Stimulated activated naive B cell treated with anti-CD40 and anti-IgM and Interleukin-4, amounts not matched to agents 10 μg/mL and 1 μg/mL and 100 μg/mL, for 72 hours (primary cell): Measurements from ENCODE around the gene PPARD.
"Not testable (repeated sequence)": the region's sequence is repeated elsewhere in the genome, so short reads cannot be mapped to it uniquely, and the experiment has no call there.

ENCODE experiments used
- ATAC-seq, 2 donors: fragments of 150-1000 bp; cut with Tn5 transposase; replicated peaks; 2 replicates each; pipeline ENCODE4 v1.10.0; 2021; ENCODE audit warnings: moderate library complexity in 1 of 2
- DNase-seq: peaks from one replicate; pipeline ENCODE4 v3.0.0; 2021
- H3K27ac Mint-ChIP-seq: one replicate; pipeline ENCODE4 v1.8.0; 2022; ENCODE audit warnings: mild to moderate bottlenecking, mixed read lengths
- H3K27me3 Mint-ChIP-seq, 2 donors: one replicate each; pipeline ENCODE4 v1.8.0; 2022; ENCODE audit warnings: mixed read lengths in 2 of 2
- H3K36me3 Mint-ChIP-seq, 2 donors: one replicate each; pipeline ENCODE4 v1.8.0; 2022; ENCODE audit warnings: mixed read lengths in 2 of 2, mild to moderate bottlenecking in 1 of 2
- H3K4me1 Mint-ChIP-seq, 2 donors: one replicate each; pipeline ENCODE4 v1.8.0; 2022; ENCODE audit warnings: mixed read lengths in 2 of 2, mild to moderate bottlenecking in 1 of 2
- H3K4me3 Mint-ChIP-seq, 2 donors: one replicate each; pipeline ENCODE4 v1.8.0; 2022; ENCODE audit warnings: mild to moderate bottlenecking in 2 of 2, mixed read lengths in 2 of 2, moderate library complexity in 1 of 2
- H3K9me3 Mint-ChIP-seq, 2 donors: one replicate each; pipeline ENCODE4 v1.8.0; 2022; ENCODE audit warnings: mixed read lengths in 2 of 2, mild to moderate bottlenecking in 1 of 2

The PPARD gene

DNA sequence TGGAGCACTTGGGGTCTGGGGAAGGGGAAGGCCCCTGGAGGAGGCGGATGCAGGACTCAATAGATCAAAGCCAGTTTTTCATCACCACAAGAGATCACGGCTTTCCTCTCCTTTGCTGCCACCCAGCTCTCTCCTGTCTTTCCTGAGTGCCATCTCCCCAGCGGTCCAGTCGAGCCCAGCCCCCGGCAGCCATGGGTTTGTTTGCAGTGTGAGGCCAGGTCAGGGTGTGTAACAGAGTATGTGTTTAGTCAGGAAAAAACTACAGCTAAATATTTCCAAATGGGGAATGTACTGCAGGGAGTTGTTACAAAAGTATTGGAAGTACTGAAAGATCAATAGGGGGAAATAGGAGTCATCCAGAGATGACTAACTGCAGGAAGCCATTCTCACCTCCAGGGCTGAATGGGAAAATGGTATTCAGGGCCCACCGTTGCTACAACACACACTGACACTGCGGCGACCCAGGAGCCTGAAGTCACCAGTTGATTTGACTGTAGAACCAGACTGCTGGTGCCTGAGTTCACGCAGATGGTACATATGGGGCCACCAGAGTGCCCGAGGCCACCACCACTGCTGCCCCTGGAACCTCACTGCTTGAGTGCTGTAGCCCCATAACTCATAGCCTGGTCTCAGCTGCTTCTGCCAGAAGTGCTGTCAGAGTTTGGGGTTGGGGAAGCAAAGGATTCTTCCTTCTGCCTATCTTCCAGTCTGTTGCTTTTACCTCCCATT is 86.2 kb downstream of the PPARD start:
- H3K4me1 Mint-ChIP-seq, result peaks cover 12% of the 10 kb centered on the region in 2 donors
- H3K9me3 Mint-ChIP-seq, result peaks cover 10 to 13% of the 10 kb centered on the region in 2 donors
- H3K36me3 Mint-ChIP-seq, result peaks cover 49 to 54% of the 10 kb centered on the region in 2 donors
- ATAC-seq (no peak), DNase-seq (no peak)
- no peak overlapping the region for H3K27ac Mint-ChIP-seq
- no peak overlapping the region for H3K4me3 Mint-ChIP-seq
- H3K27me3 Mint-ChIP-seq, result no peaks in the 10 kb centered on the region

GRCh38 chr6:35429463-35429862 is 87.1 kb downstream of the PPARD start:
- ATAC-seq (no peak), DNase-seq (no peak)
- H3K9me3 Mint-ChIP-seq, result peaks cover 10 to 13% of the 10 kb centered on the region in 2 donors
- H3K4me3 Mint-ChIP-seq, result no peak overlapping the region
- H3K36me3 Mint-ChIP-seq, result peaks cover 42 to 46% of the 10 kb centered on the region in 2 donors
- H3K4me1 Mint-ChIP-seq, result peaks cover 12% of the 10 kb centered on the region in 2 donors
- no peak overlapping the region for H3K27ac Mint-ChIP-seq
- no peaks in the 10 kb centered on the region for H3K27me3 Mint-ChIP-seq

GRCh38 chr6:35432291-35432690 is 89.9 kb downstream of the PPARD start:
- Mint-ChIP-seq H3K27me3 (no peaks in the 10 kb centered on the region), H3K9me3 (peaks cover 10 to 13% of the 10 kb centered on the region in 2 donors), H3K27ac (no peak overlapping the region), H3K4me3 (no peak overlapping the region), H3K4me1 (no peaks in the 10 kb centered on the region), H3K36me3 (peaks cover 21% of the 10 kb centered on the region in 2 donors)
- DNase-seq (no peak), ATAC-seq (no peak)

GRCh38 chr6:35432702-35433101 is 90.3 kb downstream of the PPARD start:
- Mint-ChIP-seq H3K36me3 (peaks cover 18 to 19% of the 10 kb centered on the region in 2 donors), H3K9me3 (peaks cover 10 to 13% of the 10 kb centered on the region in 2 donors)
- DNase-seq, H3K27ac Mint-ChIP-seq, ATAC-seq, H3K27me3 Mint-ChIP-seq, H3K4me3 Mint-ChIP-seq, H3K4me1 Mint-ChIP-seq: not testable (repeated sequence)

GRCh38 chr6:35435074-35435837 is 92.9 kb downstream of the PPARD start:
- no peak for ATAC-seq
- no peaks in the 10 kb centered on the region for H3K4me1 Mint-ChIP-seq
- no peak overlapping the region for H3K27ac Mint-ChIP-seq
- no peaks in the 10 kb centered on the region for H3K27me3 Mint-ChIP-seq
- peaks cover 1% of the 10 kb centered on the region in 2 donors for H3K9me3 Mint-ChIP-seq
- no peak overlapping the region for H3K4me3 Mint-ChIP-seq
- DNase-seq, result no peak
- H3K36me3 Mint-ChIP-seq, result peaks cover 0 to 1% of the 10 kb centered on the region in 2 donors

GRCh38 chr6:35436071-35436857 is 93.9 kb downstream of the PPARD start:
- H3K4me3 Mint-ChIP-seq, result no peak overlapping the region
- H3K27ac Mint-ChIP-seq, result no peak overlapping the region
- no peaks in the 10 kb centered on the region for H3K36me3 Mint-ChIP-seq
- no peaks in the 10 kb centered on the region for H3K9me3 Mint-ChIP-seq
- DNase-seq (no peak), ATAC-seq (no peak)
- no peaks in the 10 kb centered on the region for H3K4me1 Mint-ChIP-seq
- H3K27me3 Mint-ChIP-seq, result no peaks in the 10 kb centered on the region

DNA sequence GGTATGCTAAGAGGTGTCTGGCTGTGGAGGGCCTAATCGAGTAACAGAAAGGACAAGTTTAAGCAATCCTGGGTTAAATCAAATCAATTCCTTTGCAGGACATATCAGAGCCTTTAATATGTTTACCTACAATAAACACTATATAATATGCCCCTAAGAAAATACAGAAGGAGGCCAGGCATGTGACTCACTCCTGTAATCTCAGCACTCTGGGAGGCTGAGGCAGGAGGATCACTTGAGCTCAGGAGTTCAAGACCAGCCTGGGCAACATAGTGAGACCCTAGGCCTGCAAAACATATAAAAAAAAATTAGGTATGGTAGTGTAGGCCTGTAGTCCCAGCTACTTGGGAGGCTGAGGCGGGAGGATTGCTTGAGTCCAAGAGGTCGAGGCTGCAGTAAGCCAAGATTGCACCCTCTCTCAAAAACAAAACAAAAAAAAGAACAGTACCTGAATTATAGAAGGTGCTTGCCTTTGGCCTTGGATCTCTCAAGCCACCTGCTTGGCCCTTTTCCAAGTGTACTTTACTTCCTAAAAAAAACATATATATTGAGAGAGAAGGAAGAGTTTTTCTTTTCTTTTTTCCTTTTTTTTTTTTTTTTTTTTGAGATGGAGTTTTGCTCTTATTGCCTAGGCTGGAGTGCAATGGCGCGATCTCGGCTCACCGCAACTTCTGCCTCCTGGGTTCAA is 96.2 kb downstream of the PPARD start:
- not testable (repeated sequence) for H3K9me3 Mint-ChIP-seq, H3K4me1 Mint-ChIP-seq, H3K27me3 Mint-ChIP-seq, H3K36me3 Mint-ChIP-seq, DNase-seq, H3K27ac Mint-ChIP-seq, H3K4me3 Mint-ChIP-seq, ATAC-seq

DNA sequence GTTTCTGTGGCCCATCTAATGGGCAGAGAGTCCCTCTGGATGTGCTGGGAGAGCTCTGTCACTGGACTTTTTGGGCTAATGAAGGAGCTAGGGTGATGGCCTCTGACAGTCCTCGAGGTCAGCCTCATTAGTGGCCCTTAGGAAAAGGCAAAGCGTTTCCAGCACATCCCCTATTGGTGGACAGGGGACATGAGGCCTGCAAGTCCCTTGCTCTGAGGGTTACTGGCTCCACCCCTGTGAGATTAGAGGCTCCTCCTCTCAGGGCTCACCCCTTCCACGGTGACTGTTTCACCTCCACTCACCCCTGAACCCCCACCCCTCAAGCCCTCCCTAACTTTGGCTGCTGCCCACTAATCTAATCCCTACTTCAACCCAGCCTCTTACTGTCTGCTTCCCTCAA is 97.0 kb downstream of the PPARD start:
- Mint-ChIP-seq H3K9me3 (no peaks in the 10 kb centered on the region), H3K27ac (no peak overlapping the region), H3K27me3 (no peaks in the 10 kb centered on the region), H3K4me1 (no peaks in the 10 kb centered on the region), H3K4me3 (no peak overlapping the region), H3K36me3 (no peaks in the 10 kb centered on the region)
- ATAC-seq (no peak), DNase-seq (no peak)

DNA sequence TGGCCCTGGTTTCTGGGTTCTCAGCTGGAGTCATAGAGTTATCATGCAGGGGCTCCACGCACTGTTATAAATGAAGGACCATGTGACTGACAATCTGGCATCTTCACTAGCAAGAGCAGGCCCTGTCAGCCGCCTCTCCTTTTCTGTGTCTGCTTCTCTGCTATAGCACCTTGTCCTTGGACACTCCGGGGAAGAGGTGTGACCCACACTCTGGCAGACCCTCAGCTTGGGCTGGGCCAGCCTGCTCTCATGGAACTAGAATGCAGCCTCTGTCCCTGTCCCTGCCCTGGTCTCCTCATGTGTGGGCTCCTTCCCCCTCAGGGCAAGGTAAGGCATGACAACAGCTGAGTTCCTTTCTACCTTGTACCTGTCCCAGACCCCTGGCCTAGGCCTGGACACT is 98.8 kb downstream of the PPARD start:
- H3K27me3 Mint-ChIP-seq, result no peaks in the 10 kb centered on the region
- H3K9me3 Mint-ChIP-seq, result no peaks in the 10 kb centered on the region
- H3K4me1 Mint-ChIP-seq, result no peaks in the 10 kb centered on the region
- DNase-seq (no peak), ATAC-seq (no peak)
- no peaks in the 10 kb centered on the region for H3K36me3 Mint-ChIP-seq
- no peak overlapping the region for H3K27ac Mint-ChIP-seq
- no peak overlapping the region for H3K4me3 Mint-ChIP-seq

- no peak for ATAC-seq
- Mint-ChIP-seq H3K27ac (no peak overlapping the region), H3K27me3 (no peaks in the 10 kb centered on the region), H3K9me3 (no peaks in the 10 kb centered on the region), H3K36me3 (no peaks in the 10 kb centered on the region), H3K4me3 (no peak overlapping the region), H3K4me1 (no peaks in the 10 kb centered on the region)
- no peak for DNase-seq
These were observed 99.3 kb downstream of the PPARD start for GRCh38 chr6:35441642-35442041.

DNA sequence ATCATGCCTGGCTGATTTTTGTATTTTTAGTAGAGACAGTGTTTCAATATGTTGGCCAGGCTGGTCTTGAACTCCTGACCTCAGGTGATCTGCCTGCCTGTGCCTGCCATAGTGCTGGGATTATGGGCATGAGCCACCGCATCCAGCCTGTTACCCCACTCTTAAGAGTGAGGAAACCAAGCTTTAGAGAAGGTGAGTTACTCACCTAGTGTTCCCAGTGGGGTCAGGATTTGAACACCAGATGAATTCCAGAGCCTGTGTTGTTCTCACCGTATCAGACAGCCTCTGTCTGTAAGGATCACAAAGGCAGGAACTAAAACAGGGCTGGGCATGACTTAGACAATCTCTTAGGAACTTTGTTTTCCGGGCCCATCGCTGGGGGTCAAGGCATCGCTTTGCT is 100.3 kb downstream of the PPARD start:
- no peak overlapping the region for H3K27ac Mint-ChIP-seq
- no peak for DNase-seq
- no peaks in the 10 kb centered on the region for H3K9me3 Mint-ChIP-seq
- H3K4me3 Mint-ChIP-seq, result no peak overlapping the region
- no peaks in the 10 kb centered on the region for H3K36me3 Mint-ChIP-seq
- no peaks in the 10 kb centered on the region for H3K4me1 Mint-ChIP-seq
- ATAC-seq, result no peak
- H3K27me3 Mint-ChIP-seq, result no peaks in the 10 kb centered on the region

DNA sequence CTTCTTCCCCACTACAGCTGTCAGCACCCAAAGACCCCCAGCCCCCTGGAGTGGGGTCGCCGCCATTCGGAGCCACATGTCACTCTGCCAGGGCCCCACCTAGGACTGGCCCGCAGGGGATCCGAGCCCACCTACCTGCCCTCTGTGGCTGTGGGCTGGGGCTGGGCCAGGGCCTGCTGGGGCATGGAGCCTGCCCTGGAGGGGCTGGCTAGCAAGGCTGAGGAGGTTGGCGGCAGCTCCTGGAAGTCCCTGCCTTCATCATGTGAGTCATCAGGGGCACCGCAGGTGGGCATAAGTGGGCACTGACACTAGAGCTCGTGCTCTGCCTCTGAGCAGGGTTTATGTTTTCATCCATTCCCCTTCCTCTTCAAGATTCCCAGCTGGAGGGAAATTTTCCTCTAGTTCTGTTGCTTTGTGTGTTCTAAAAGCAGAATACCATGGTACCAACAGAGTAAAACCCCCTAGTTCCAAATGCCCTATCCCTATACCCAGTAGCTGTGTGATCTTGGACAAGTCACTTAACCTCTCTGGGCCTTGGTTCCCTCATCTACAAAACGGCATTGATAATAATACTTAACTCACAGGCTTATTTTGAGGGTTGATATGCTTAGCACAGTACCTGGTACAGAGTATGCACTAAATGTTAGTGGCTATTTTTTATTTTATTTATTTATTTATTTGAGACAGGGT is 101.1 kb downstream of the PPARD start:
- H3K9me3 Mint-ChIP-seq, result no peaks in the 10 kb centered on the region
- no peak for ATAC-seq

DNA sequence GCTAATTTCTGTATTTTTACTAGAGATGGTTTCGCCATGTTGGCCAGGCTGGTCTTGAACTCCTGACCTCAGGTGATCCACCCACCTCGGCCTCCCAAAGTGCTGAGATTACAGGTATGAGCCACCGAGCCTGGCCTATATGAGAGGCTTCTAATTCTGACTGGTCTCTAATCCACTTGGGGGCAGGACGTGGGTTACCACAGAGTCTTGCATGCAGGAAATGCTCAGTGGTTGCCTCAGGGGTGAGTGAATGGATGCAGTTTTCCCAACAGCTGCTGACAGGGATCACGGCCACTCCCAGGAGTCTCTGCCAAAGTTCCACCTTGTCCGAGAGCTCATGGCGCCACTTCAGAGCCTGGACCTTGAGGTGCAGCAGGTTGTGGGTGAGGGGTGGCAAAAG is 103.3 kb downstream of the PPARD start:
- Mint-ChIP-seq H3K36me3 (no peaks in the 10 kb centered on the region), H3K9me3 (no peaks in the 10 kb centered on the region), H3K27me3 (no peaks in the 10 kb centered on the region), H3K4me3 (no peak overlapping the region), H3K4me1 (peaks cover 1 to 8% of the 10 kb centered on the region in 2 donors), H3K27ac (no peak overlapping the region)
- ATAC-seq (no peak), DNase-seq (no peak)

More for the DNA sequence above, 101.1 kb downstream of the PPARD start:
- H3K27ac Mint-ChIP-seq, result no peak overlapping the region
- no peak overlapping the region for H3K4me3 Mint-ChIP-seq
- H3K4me1 Mint-ChIP-seq, result no peaks in the 10 kb centered on the region
- DNase-seq, result no peak
- no peaks in the 10 kb centered on the region for H3K36me3 Mint-ChIP-seq
- no peaks in the 10 kb centered on the region for H3K27me3 Mint-ChIP-seq

GRCh38 chr6:35448191-35448590 is 105.8 kb downstream of the PPARD start:
- Mint-ChIP-seq H3K27ac (no peak overlapping the region), H3K36me3 (no peaks in the 10 kb centered on the region), H3K27me3 (no peaks in the 10 kb centered on the region), H3K9me3 (no peaks in the 10 kb centered on the region), H3K4me3 (no peak overlapping the region), H3K4me1 (peaks cover 11 to 26% of the 10 kb centered on the region in 2 donors)
- ATAC-seq (no peak), DNase-seq (no peak)
